PC-3 (cell line): ENCODE results near the gene WDR27.

Source experiments
- EZH2 ChIP-seq: fragments of 300-600 bp; sonication (generic); IDR thresholded peaks from one replicate; pipeline ENCODE4 v1.6.1; 2017; ENCODE audit warnings: antibody characterized with exemption, mild to moderate bottlenecking, low read length; ENCODE audit not compliant: unreplicated experiment
- EZH2phosphoT487 ChIP-seq: fragments of 300-600 bp; sonication (generic); IDR thresholded peaks from 2 replicates; pipeline ENCODE4 v1.6.1; 2018; ENCODE audit warnings: mild to moderate bottlenecking, antibody characterized with exemption, low read length, borderline replicate concordance
- TF ChIP-seq, protein P1 (sequence below): fragments of 300-600 bp; sonication (generic); conservative IDR thresholded peaks from 2 replicates; pipeline ENCODE4 v1.5.1; 2017; ENCODE audit warnings: antibody characterized with exemption, low read depth, mild to moderate bottlenecking, low read length

DNA sequence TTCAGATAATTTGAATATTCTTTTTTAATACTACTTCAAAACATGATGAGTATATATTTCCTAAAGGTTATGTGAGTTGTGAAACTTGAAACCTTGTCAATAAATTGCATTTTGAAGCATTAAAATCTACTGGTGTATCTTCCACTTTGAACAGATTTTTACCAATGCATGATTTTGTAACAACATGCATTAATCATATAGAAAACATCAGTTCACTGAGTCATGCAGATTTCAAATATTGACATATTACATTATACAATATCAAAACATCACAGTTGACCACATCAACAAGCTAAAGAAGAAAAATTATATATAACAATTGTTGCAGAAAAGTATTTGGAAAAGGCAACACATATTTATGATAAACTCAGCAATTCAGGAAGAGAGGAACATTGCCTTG lies 158.1 kb downstream of the WDR27 start:
- TF ChIP-seq, protein P1, sequence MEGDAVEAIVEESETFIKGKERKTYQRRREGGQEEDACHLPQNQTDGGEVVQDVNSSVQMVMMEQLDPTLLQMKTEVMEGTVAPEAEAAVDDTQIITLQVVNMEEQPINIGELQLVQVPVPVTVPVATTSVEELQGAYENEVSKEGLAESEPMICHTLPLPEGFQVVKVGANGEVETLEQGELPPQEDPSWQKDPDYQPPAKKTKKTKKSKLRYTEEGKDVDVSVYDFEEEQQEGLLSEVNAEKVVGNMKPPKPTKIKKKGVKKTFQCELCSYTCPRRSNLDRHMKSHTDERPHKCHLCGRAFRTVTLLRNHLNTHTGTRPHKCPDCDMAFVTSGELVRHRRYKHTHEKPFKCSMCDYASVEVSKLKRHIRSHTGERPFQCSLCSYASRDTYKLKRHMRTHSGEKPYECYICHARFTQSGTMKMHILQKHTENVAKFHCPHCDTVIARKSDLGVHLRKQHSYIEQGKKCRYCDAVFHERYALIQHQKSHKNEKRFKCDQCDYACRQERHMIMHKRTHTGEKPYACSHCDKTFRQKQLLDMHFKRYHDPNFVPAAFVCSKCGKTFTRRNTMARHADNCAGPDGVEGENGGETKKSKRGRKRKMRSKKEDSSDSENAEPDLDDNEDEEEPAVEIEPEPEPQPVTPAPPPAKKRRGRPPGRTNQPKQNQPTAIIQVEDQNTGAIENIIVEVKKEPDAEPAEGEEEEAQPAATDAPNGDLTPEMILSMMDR, result no peak
- no peak for TF ChIP-seq EZH2
- no peak for TF ChIP-seq EZH2phosphoT487
